SK-MEL-5 (cell line): ENCODE measurements around the gene PILRA. TPM values are rescaled to one million over a fixed set of nuclear protein-coding genes. Genes with fewer than 3 reads are reported as not detected.
"Not testable (repeated sequence)": the region's sequence is repeated elsewhere in the genome, so short reads cannot be mapped to it uniquely, and the experiment has no call there.

Experiments used
- DNase-seq: peaks from one replicate; pipeline ENCODE4 v3.0.0-alpha.2; 2016; ENCODE audit warnings: low read depth, low spot score
- in situ Hi-C: cut with HindIII; loops from 2 replicates; pipeline ENCODE4 v1.10.0; 2016; ENCODE audit warnings: low sequenced_read_pairs, high pct_unique_total_duplicates, low pct_unique_long_range_greater_than_20kb
- total RNA-seq: library from RNA; depleted of rRNA; stranded (reverse); fragments of >200 nt; shearing (Covaris generic); gene quantifications from 2 replicates; pipeline ENCODE4 v1.2.3, GENCODE V29; 2014

PILRA gene
- total RNA-seq, 1 experiment from 2014 or later = not detected

GRCh38 chr7:100371561-100372171, 1.6 kb upstream of the PILRA start:
- in situ Hi-C loops = no loop called here
- DNase-seq = no peak

GRCh38 chr7:100372256-100372655, 1.0 kb upstream of the PILRA start:
- in situ Hi-C loops = no loop called here

GRCh38 chr7:100372694-100373093, 593 bp upstream of the PILRA start:
- DNase-seq = no peak
- in situ Hi-C loops = no loop called here

More at GRCh38 chr7:100372256-100372655, 1.0 kb upstream of the PILRA start:
- DNase-seq = no peak

- DNase-seq, in situ Hi-C loops: not testable (repeated sequence)
Observed at GRCh38 chr7:100373870-100374598, 747 bp downstream of the PILRA start.

- no peak for DNase-seq
- in situ Hi-C loops = no loop called here
Observed at GRCh38 chr7:100374601-100375000, 1.3 kb downstream of the PILRA start.

- no peak for DNase-seq
- in situ Hi-C loops = no loop called here
Observed at GRCh38 chr7:100376066-100376465, 2.8 kb downstream of the PILRA start.

- DNase-seq = no peak
- in situ Hi-C loops = no loop called here
Observed at GRCh38 chr7:100378114-100378755, 4.9 kb downstream of the PILRA start.

GRCh38 chr7:100380196-100380595, 6.9 kb downstream of the PILRA start:
- in situ Hi-C loops = no loop called here
- DNase-seq = no peak

- in situ Hi-C loops = not testable (repeated sequence)
Observed at GRCh38 chr7:100381531-100382233, 8.4 kb downstream of the PILRA start.

GRCh38 chr7:100382234-100382853, 9.1 kb downstream of the PILRA start:
- DNase-seq, in situ Hi-C loops: not testable (repeated sequence)

More at GRCh38 chr7:100381531-100382233, 8.4 kb downstream of the PILRA start:
- DNase-seq = not testable (repeated sequence)

GRCh38 chr7:100384628-100385294, 11.5 kb downstream of the PILRA start:
- in situ Hi-C loops = no loop called here
- no peak for DNase-seq

- in situ Hi-C loops = no loop called here
- DNase-seq = no peak
Observed at GRCh38 chr7:100386940-100387339, 13.7 kb downstream of the PILRA start.

- no peak for DNase-seq
- in situ Hi-C loops = no loop called here
Observed at GRCh38 chr7:100387695-100388094, 14.4 kb downstream of the PILRA start.

- in situ Hi-C loops = no loop called here
- DNase-seq = no peak
Observed at GRCh38 chr7:100389437-100390088, 16.3 kb downstream of the PILRA start.

GRCh38 chr7:100390286-100391009, 17.2 kb downstream of the PILRA start:
- in situ Hi-C loops = no loop called here
- DNase-seq = no peak

- DNase-seq = no peak
Observed at GRCh38 chr7:100393233-100393905, 20.1 kb downstream of the PILRA start.

More at GRCh38 chr7:100393233-100393905, 20.1 kb downstream of the PILRA start:
- in situ Hi-C loops = no loop called here
